OCI-LY7 (cell line): ENCODE results near the gene PCDHGA2. TPM values are rescaled to one million over a fixed set of nuclear protein-coding genes. Genes with fewer than 3 reads are reported as not detected.
A peak's percentile ranks its signal among the peaks of the same experiment; 100 is the strongest.
"Not testable (repeated sequence)": the region's sequence is repeated elsewhere in the genome, so short reads cannot be mapped to it uniquely, and the experiment has no call there.

Source experiments
- BruUV-seq: library from RNA; stranded (reverse); fragments of 400-500 nt; replicated peaks from 2 replicates; lab custom pipeline; 2021; lab: Mats Ljungman, UMichigan
- CTCF ChIA-PET: fragments of 300-600 bp; sonication (Branson Sonifier 250); formaldehyde crosslinking; loops from one replicate; lab custom pipeline; 2022; ENCODE audit warnings: antibody characterized with exemption; ENCODE audit not compliant: unreplicated experiment; lab: Charles Lee
- POLR2A ChIA-PET: fragments of 300-600 bp; sonication (Branson Sonifier 250); formaldehyde crosslinking; loops from one replicate; lab custom pipeline; 2022; ENCODE audit warnings: antibody characterized with exemption; lab: Charles Lee
- DNase-seq: peaks from one replicate; pipeline ENCODE4 v3.0.0-alpha.2; 2015; ENCODE audit warnings: low spot score
- H2AFZ ChIP-seq: fragments of 200-600 bp; sonication (generic), shearing (Covaris generic); 2 replicates; pipeline ENCODE4 v1.6.1; 2014; ENCODE audit warnings: mild to moderate bottlenecking, antibody characterized with exemption, low read length, moderate library complexity
- H3K27ac ChIP-seq: fragments of 200-600 bp; sonication (generic); 2 replicates; pipeline ENCODE4 v1.5.1; 2014; ENCODE audit warnings: mixed run types, low read depth, mild to moderate bottlenecking, moderate library complexity, low read length, inconsistent platforms; ENCODE audit not compliant: poor library complexity, severe bottlenecking
- H3K36me3 ChIP-seq: fragments of 200-600 bp; sonication (generic); 2 replicates; pipeline ENCODE4 v1.6.1; 2014; ENCODE audit warnings: mild to moderate bottlenecking, antibody characterized with exemption, low read length, moderate library complexity, mixed read lengths; ENCODE audit not compliant: insufficient read depth
- H3K4me1 ChIP-seq: fragments of 200-600 bp; sonication (generic); 2 replicates; pipeline ENCODE4 v1.5.1; 2014; ENCODE audit warnings: mild to moderate bottlenecking, low read length; ENCODE audit not compliant: insufficient read depth, poor library complexity, severe bottlenecking
- H3K4me2 ChIP-seq: fragments of 200-600 bp; sonication (generic); 2 replicates; pipeline ENCODE4 v1.6.1; 2014; ENCODE audit warnings: mild to moderate bottlenecking, low read length
- H3K4me3 ChIP-seq: fragments of 200-600 bp; sonication (generic); 2 replicates; pipeline ENCODE4 v1.5.1; 2014; ENCODE audit warnings: mild to moderate bottlenecking, low read depth, low read length; ENCODE audit not compliant: poor library complexity, severe bottlenecking
- H3K79me2 ChIP-seq: fragments of 200-600 bp; sonication (generic); 2 replicates; pipeline ENCODE4 v1.6.1; 2016; ENCODE audit warnings: low read depth, mild to moderate bottlenecking, low read length, moderate library complexity, mixed read lengths; ENCODE audit not compliant: insufficient read depth
- H3K9me2 ChIP-seq: fragments of 200-600 bp; sonication (generic); 2 replicates; pipeline ENCODE4 v1.6.1; 2016; ENCODE audit warnings: mild to moderate bottlenecking, low read length, mixed read lengths; ENCODE audit not compliant: insufficient read depth
- H3K9me3 ChIP-seq: fragments of 200-600 bp; sonication (generic); 2 replicates; pipeline ENCODE4 v1.6.1; 2014; ENCODE audit warnings: mild to moderate bottlenecking, mixed run types, low read length, mixed read lengths
- H4K20me1 ChIP-seq: fragments of 200-600 bp; sonication (generic); 2 replicates; pipeline ENCODE4 v1.6.1; 2014; ENCODE audit warnings: mild to moderate bottlenecking, antibody characterized with exemption, low read length, moderate library complexity, mixed read lengths; ENCODE audit not compliant: insufficient read depth
- EZH2phosphoT487 ChIP-seq: fragments of 200-600 bp; sonication (generic); IDR thresholded peaks from 2 replicates; pipeline ENCODE4 v1.6.1; 2018; ENCODE audit warnings: low read depth, borderline replicate concordance, mild to moderate bottlenecking, mixed run types, antibody characterized with exemption, low read length, moderate library complexity, mixed read lengths
- intact Hi-C: fragments of 100-400 bp; cut with micrococcal nuclease; formaldehyde crosslinking; loops from one replicate; pipeline ENCODE4 v1.10.0; 2022; ENCODE audit not compliant: unreplicated experiment
- total RNA-seq, 2 experiments: library from RNA; depleted of rRNA in 1 of 2; stranded (reverse); fragments of >200 nt in 1 of 2; shearing (Covaris generic) in 1 of 2; gene quantifications; 2 replicates each; pipeline ENCODE4 v1.2.3, GENCODE V29; 2014 to 2022
- TF ChIP-seq, protein P1 (sequence below): fragments of 200-600 bp; sonication (generic); conservative IDR thresholded peaks from 2 replicates; pipeline ENCODE4 v1.5.1; 2014; ENCODE audit warnings: mild to moderate bottlenecking, antibody characterized with exemption, low read length, moderate library complexity, mixed read lengths

Gene PCDHGA2
- total RNA-seq, 2 experiments from 2014 or later, result 0.19 to 0.74 TPM

GRCh38 chr5:141330299-141331080 is 8.1 kb upstream of the PCDHGA2 start, which contains the start of gene PCDHGA1:
TSS of gene PCDHGA1 (plus strand) at chr5:141330514.
- Histone ChIP-seq H3K9me3 (no peaks in the 10 kb centered on the region), H3K4me1 (peaks cover 5% of the 10 kb centered on the region), H4K20me1 (no peaks in the 10 kb centered on the region), H3K36me3 (no peaks in the 10 kb centered on the region), H3K79me2 (no peaks in the 10 kb centered on the region), H3K9me2 (no peaks in the 10 kb centered on the region), H3K27ac (no peak within 1 kb of the TSS), H3K4me2 (peak within 1 kb of the TSS; percentile 49), H2AFZ (peak within 1 kb of the TSS; percentile 50; the same call in 1 of the 2 replicates), H3K4me3 (peak within 1 kb of the TSS; percentile 27)
- TF ChIP-seq, protein P1, sequence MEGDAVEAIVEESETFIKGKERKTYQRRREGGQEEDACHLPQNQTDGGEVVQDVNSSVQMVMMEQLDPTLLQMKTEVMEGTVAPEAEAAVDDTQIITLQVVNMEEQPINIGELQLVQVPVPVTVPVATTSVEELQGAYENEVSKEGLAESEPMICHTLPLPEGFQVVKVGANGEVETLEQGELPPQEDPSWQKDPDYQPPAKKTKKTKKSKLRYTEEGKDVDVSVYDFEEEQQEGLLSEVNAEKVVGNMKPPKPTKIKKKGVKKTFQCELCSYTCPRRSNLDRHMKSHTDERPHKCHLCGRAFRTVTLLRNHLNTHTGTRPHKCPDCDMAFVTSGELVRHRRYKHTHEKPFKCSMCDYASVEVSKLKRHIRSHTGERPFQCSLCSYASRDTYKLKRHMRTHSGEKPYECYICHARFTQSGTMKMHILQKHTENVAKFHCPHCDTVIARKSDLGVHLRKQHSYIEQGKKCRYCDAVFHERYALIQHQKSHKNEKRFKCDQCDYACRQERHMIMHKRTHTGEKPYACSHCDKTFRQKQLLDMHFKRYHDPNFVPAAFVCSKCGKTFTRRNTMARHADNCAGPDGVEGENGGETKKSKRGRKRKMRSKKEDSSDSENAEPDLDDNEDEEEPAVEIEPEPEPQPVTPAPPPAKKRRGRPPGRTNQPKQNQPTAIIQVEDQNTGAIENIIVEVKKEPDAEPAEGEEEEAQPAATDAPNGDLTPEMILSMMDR, result peak; percentile 91
- TF ChIP-seq EZH2phosphoT487, result no peak
- peak; percentile 65 for DNase-seq
- ChIA-PET POLR2A (interaction anchor here (0.6 to 3.7 kb wide), 9 partner anchors 9 to 584 kb away, joined by 3 to 29 read pairs (median 3); partner anchors contain the start of genes PCDHGB1 and TAF7), CTCF (interaction anchor here (0.6 kb wide), 1 partner anchor 10 kb away, joined by 3 read pairs; the partner anchor contains the start of gene TAF7)
- no TSS peak for BruUV-seq
- intact Hi-C loops, result no loop called here

DNA sequence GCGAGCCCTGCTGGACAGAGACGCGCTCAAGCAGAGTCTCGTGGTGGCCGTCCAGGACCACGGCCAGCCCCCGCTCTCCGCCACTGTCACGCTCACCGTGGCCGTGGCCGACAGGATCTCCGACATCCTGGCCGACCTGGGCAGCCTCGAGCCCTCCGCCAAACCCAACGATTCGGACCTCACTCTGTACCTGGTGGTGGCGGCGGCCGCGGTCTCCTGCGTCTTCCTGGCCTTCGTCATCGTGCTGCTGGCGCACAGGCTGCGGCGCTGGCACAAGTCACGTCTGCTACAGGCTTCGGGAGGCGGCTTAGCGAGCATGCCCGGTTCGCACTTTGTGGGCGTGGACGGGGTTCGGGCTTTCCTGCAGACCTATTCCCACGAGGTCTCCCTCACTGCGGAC is 6.0 kb upstream of the PCDHGA2 start:
- H2AFZ ChIP-seq, POLR2A ChIA-PET, H3K4me2 ChIP-seq, H4K20me1 ChIP-seq, H3K27ac ChIP-seq, DNase-seq, CTCF ChIA-PET, H3K9me2 ChIP-seq, intact Hi-C loops, H3K36me3 ChIP-seq, H3K4me3 ChIP-seq, H3K9me3 ChIP-seq, H3K79me2 ChIP-seq, BruUV-seq, H3K4me1 ChIP-seq: not testable (repeated sequence)

DNA sequence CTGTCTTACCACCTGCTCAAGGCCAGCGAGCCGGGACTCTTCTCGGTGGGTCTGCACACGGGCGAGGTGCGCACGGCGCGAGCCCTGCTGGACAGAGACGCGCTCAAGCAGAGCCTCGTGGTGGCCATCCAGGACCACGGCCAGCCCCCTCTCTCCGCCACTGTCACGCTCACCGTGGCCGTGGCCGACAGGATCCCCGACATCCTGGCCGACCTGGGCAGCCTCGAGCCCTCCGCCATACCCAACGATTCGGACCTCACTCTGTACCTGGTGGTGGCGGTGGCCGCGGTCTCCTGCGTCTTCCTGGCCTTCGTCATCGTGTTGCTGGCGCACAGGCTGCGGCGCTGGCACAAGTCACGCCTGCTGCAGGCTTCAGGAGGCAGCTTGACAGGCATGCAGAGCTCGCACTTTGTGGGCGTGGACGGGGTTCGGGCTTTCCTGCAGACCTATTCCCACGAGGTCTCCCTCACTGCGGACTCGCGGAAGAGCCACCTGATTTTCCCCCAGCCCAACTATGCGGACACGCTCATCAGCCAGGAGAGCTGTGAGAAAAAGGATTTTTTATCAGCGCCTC is 2.3 kb downstream of the PCDHGA2 start:
- intact Hi-C loops, CTCF ChIA-PET, H3K9me3 ChIP-seq: not testable (repeated sequence)

More for the DNA sequence above, 2.3 kb downstream of the PCDHGA2 start:
- H3K79me2 ChIP-seq, H3K4me1 ChIP-seq, H3K4me3 ChIP-seq, POLR2A ChIA-PET, H3K36me3 ChIP-seq, H3K4me2 ChIP-seq, H2AFZ ChIP-seq, BruUV-seq, H3K27ac ChIP-seq, H3K9me2 ChIP-seq, DNase-seq, H4K20me1 ChIP-seq: not testable (repeated sequence)
